NCI-H1930 (cell line): ENCODE data around the gene RETREG3.
"Not testable (repeated sequence)": the region's sequence is repeated elsewhere in the genome, so short reads cannot be mapped to it uniquely, and the experiment has no call there.

Experiments used
- DNase-seq, 2 experiments: peaks; one replicate each; lab custom pipeline; 2025; lab: John Stamatoyannopoulos, UW

Gene RETREG3

DNA sequence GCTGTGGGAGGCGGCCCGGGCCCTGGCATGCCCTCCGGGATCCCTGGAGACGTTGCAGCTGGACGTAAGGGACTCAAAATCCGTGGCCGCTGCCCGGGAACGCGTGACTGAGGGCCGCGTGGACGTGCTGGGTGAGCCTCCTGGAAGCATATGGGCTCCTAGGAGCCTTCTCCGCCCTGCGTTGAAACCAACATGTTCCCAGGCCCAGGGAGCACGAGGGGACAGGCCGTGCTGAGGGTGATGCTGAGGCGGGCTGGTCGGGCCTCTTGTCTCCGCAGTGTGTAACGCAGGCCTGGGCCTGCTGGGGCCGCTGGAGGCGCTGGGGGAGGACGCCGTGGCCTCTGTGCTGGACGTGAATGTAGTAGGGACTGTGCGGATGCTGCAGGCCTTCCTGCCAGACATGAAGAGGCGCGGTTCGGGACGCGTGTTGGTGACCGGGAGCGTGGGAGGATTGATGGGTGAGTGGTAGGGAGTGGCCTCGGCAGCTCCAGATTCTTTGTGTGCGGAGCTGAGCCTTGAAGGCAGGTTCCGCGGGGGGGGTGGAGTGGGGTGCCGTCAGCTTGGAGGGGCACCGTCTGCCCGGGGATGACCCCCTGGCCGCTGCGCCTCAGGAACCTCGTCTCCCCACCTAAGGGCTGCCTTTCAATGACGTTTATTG, 55.9 kb downstream of the RETREG3 start:
- no peak for DNase-seq

DNA sequence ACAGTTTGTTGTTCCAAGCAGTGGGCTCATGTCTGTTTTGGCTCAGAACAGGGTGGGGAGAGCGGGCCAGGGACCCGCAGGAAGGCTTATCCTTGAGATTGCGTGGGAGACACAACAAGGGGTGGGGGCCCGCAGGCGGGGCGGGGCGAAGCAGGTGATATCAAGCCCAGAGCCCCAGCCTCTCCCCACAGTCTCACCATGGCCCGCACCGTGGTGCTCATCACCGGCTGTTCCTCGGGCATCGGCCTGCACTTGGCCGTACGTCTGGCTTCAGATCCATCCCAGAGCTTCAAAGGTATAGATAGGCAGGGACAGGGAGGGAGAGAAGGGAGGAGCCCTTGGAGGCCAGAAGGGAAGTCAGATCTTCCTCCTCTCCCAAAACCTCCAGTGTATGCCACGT, 56.4 kb downstream of the RETREG3 start, which contains the start of gene HSD17B1:
Gene HSD17B1, plus strand, starts transcription at position 188 of the 400 bp plus-strand sequence. Its CDS starts 11 bp downstream, at position 199.
- DNase-seq: not testable (repeated sequence)

DNA sequence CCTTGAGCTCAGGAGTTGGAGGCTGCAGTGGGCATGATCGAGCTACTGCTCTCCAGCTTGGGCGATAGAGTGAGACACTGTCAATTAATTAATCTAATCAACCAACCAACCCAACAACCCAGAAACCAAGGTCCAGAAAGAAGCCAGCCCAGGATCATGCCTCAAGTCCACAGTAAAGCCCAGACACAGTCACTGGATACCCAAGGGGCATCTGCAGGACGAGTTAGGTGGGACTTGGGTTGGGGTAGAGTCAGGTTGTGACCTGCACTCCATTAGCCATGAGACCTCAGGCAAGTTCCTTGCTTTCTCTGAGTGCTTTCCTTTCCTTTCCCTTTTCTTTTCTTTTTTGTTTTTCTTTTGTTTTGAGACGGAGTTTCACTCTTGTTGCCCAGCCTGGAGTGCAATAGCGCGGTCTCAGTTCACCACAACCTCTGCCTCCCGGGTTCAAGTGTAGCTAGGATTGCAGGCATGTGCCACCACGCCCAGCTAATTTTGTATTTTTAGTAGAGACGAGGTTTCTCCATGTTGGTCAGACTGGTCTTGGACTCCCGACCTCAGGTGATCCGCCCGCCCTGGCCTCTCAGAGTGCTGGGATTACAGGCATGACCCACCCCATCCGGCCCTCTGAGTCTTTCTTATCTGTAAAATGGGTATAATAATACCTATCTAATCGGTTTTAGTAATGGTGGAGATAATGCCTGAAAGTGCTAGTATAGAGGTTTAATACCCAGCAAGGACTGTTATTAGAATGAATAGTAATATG, 60.0 kb downstream of the RETREG3 start:
- DNase-seq: no peak

DNA sequence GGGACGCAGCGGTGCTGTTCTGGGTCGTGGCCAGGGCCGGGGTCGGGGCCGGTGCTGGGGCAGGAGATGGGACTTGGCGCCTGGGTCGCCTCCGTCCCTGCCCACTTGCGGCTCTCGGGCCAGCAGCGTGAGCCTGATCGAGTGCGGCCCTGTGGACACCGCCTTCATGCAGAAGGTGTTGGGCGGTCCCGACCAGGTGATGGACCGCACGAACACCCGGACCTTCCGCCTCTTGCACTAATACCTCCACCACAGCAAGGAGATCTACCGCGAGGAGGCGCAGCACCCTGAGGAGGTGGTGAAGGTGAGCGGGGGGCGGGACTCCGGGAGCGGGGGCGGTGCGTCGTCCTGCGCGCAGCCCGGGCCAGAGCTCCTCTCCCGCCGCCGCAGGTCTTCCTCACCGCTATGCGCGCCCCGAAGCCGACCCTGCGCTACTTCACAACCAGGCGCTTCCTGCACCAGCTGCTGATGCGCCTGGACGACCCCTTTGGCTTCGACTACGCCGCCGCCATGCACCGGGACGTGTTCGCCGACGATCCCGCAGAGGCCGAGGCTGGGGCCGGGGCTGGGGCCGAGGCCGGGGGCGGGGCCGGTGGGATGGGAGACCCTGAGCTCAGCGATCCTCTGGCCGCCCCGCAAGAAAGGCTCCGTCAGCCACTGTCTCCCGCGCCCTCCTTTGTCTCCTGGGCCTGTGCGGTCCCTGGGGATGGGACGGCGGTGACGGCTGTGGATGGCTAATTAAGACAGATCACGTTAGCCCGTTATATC, 60.9 kb downstream of the RETREG3 start:
- peak; percentile 81 to 82 for DNase-seq

DNA sequence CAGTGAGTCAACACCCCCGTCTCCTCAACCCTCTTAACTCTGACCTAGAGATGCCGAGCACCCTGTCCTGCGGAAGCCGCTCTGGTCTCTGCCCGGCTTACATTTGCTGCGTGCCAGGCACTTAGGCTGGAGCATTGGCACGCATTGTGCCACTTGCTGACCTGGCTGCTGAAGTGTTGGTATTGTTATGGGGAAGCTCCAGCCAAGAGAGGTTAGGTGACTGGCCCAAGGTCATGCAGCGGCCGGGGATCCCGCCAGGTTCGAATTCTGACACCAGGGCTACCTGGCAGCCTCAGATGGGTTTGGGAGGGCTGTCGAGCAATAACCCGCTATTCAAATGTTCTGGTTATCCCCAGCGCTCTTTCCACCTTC, 61.5 kb downstream of the RETREG3 start:
- DNase-seq: no peak

DNA sequence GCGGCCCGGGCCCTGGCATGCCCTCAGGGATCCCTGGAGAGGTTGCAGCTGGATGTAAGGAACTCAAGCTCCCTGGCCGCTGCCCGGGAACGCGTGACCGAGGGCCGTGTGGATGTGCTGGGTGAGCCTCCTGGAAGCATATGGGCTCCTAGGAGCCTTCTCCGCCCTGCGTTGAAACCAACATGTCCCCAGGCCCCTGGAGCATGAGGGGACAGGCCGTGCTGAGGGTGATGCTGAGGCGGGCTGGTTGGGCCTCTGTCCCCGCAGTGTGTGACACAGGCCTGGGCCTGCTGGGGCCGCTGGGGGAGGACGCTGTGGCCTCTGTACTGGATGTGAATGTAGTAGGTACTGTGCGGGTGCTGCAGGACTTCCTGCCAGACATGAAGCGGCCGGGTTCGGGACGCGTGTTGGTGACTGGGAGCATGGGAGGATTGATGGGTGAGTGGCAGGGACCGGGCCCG, 62.1 kb downstream of the RETREG3 start:
- no peak for DNase-seq

DNA sequence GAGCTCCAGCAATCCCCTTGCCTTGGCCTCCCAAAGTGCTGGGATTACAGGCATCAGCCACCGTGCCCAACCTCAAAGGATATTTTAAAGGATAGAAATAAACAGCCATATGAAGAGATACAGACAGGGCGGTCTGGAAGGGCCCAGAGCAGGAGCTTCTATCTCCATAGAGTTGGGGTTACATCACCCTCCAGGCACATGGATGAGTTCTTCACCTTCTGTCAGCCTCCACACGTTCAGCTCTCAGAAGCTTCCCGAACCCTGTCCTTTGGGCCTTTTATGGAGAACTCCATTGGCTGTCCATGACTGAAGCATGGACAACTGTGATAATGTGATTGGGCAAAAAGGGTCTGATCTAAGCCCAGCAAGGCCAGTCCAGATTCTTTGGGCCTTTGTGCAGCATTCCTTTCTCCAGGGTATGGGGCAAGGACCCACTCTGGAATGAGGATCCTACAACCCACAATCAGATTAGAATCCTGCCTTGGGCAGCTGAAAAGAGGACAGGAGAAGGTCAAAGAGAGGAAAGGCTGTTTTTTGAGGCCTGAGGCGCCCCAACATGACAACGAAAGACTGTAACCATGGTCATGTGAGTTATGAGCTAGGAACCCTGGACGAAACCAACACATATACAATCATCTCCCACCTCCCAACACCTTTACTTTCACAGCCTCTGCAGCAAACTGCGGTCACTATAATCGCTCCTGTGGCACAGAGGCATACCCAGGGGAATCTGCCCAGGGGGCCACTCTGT, 63.2 kb downstream of the RETREG3 start:
- DNase-seq: not testable (repeated sequence)

DNA sequence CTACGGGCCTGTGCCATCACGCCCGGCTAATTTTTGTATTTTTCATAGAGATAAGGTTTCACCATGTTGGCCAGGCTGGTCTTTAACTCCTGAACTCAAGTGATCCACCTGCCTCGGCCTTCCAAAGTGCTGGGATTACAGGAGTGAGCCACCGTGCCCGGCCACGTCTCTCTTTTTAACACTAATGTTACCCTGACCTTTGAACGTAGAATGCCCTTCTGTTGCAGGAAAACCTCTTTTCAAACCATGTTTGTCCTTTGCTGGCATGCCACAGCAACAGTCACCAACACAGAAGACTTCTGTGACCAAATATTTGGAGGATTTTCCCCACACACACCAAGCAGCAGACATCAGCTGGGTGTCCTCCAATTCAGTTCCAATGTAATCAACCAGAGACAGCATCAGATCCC, 64.3 kb downstream of the RETREG3 start:
- DNase-seq: no peak

DNA sequence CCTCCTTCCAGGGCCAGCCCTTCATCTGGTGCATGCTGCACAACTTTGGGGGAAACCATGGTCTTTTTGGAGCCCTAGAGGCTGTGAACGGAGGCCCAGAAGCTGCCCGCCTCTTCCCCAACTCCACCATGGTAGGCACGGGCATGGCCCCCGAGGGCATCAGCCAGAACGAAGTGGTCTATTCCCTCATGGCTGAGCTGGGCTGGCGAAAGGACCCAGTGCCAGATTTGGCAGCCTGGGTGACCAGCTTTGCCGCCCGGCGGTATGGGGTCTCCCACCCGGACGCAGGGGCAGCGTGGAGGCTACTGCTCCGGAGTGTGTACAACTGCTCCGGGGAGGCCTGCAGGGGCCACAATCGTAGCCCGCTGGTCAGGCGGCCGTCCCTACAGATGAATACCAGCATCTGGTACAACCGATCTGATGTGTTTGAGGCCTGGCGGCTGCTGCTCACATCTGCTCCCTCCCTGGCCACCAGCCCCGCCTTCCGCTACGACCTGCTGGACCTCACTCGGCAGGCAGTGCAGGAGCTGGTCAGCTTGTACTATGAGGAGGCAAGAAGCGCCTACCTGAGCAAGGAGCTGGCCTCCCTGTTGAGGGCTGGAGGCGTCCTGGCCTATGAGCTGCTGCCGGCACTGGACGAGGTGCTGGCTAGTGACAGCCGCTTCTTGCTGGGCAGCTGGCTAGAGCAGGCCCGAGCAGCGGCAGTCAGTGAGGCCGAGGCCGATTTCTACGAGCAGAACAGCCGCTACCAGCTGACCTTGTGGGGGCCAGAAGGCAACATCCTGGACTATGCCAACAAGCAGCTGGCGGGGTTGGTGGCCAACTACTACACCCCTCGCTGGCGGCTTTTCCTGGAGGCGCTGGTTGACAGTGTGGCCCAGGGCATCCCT, 65.7 kb downstream of the RETREG3 start:
- no peak for DNase-seq

DNA sequence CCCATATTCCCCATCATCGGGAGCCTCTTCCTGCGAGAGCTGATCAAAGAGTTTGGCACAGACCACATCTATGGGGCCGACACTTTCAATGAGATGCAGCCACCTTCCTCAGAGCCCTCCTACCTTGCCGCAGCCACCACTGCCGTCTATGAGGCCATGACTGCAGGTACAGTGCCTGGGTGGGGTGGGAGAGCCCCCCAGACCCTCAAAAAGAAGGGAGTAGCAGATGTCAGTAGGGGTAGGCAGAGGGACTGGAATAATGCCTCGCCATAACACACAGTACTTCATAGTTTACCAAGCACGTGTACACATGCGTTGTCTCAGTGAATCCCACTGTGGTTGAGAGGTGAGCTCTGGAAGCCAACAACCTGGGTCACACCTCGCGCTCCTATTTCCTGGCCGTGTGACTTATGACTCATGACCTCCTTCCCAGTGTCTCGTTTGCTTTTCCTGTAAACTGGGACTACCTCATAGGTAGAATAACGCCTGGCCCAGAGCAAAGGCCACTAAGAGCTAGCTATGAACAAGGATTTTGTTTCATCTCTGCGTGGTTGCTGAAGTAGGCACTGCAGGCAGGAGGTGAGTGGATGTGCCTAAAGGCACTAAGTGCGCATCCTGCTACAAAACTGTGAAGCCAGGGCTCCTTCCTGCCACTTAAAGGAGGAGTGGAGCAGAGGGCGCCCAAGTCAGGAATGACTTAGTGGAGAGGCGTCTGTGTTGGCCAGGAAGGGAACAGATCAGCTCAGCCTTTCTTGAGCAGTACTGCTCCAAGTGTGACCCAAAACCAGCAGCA, 67.9 kb downstream of the RETREG3 start:
- DNase-seq: no peak

DNA sequence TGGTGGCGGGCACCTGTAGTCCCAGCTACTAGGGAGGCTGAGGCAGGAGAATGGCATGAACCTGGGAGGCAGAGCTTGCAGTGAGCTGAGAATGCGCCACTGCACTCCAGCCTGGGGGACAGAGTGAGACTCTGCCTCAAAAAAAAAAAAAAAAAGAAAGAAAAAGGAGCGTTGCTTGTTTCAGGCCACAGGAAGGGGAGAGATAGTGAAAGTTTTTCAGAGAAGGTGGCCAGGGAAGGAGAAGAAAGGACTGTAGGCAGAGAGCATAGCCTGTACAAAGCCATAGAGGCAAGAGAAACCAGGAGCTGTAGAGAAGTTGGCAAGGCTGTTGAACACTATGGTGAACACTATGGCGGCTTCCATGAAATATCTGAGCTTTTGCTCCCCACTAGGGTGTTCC, 68.6 kb downstream of the RETREG3 start:
- not testable (repeated sequence) for DNase-seq

DNA sequence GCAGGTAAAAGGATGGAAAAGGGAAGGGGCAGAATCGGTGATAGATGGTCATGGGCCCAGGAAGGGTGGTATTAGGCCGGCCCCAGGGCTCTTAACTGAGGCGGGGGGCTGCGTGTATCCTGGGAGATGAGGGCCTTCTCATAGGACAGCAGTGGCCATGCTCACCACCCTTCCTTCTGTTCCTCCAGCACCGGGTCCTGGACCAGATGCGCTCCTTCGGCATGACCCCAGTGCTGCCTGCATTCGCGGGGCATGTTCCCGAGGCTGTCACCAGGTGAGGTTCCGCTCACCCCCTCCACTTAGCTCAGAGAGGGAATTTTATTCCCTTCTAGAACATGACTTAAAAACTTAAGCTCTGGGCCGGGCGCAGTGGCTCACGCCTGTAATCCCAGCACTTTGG, 70.7 kb downstream of the RETREG3 start:
- no peak for DNase-seq

DNA sequence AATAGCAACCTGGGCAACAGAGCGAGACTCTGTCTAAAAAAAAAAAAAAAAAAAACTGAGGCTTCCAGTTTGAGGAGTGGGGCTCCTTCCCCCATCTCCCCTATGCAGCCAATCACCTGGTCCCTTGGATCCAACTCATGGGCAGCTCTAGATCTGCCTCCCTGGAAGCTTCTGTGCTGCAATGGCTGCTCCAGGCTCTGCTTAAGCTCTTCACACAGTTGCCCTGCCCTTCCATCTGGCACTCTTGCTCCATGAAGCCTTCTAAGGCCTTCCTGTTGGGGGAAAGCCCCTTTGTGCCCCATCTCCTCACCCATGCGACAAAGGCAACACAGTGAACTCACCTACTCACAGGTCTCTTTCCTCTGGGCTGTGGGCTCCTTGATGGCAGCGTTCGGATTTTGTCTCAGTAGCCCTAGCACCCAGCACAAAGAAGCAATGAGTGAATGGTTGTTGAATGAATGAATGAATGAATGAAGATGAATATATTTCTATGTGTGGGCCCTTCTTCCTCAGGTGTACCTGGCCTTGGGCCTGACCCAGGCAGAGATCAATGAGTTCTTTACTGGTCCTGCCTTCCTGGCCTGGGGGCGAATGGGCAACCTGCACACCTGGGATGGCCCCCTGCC, 71.2 kb downstream of the RETREG3 start:
- DNase-seq: no peak

DNA sequence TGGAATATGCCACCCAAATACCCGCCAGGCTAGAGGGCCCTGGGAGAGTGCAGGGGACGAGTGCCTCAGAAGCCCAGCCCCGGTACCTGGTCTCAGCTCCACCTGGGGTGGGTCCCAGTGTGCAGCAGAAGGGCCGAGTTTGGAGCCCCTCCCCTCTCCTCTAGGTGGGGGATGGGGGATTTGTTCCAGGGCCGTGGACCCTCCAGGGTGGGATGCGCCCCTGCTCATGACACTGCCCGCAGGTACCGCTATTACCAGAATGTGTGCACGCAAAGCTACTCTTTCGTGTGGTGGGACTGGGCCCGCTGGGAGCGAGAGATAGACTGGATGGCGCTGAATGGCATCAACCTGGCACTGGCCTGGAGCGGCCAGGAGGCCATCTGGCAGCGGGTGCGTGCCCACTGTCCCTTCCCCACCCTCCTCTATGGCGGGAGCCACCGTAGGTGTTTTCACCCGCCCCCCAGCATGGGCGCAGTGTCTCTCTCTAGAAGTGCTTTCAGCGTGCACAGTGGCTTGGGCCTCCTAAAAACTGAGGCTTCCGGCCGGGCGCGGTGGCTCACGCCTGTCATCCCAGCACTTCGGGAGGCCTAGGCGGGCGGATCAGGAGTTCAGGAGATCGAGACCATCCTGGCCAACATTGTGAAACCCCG, 71.9 kb downstream of the RETREG3 start:
- no peak for DNase-seq

DNA sequence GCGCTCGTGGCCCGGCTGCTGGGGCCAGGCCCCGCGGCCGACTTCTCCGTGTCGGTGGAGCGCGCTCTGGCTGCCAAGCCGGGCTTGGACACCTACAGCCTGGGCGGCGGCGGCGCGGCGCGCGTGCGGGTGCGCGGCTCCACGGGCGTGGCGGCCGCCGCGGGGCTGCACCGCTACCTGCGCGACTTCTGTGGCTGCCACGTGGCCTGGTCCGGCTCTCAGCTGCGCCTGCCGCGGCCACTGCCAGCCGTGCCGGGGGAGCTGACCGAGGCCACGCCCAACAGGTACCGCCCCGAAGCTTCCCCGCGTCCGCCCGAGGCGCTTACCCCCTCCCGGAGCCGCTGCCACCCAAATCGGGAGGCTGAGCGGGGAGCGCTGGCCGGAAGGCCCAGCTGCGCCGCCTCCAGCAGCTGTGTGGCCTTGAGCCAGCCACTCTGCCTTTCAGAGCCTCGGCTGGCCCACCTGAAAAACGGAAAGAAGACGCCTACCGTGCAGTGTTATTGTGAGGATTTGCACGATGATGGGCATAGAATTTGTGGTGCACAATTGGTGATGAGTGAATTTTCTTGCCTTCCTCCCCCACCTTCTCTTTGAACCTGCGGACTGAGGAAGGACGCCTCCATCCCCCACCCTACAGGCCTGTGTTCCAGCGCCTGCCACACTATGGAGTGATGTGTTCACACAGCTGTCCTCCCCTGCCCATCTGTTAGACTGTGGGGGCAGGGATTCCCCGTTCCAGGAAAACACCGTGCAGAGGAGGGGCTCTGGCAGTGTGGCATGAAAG, 72.6 kb downstream of the RETREG3 start:
- peak; percentile 46 to 48 for DNase-seq

DNA sequence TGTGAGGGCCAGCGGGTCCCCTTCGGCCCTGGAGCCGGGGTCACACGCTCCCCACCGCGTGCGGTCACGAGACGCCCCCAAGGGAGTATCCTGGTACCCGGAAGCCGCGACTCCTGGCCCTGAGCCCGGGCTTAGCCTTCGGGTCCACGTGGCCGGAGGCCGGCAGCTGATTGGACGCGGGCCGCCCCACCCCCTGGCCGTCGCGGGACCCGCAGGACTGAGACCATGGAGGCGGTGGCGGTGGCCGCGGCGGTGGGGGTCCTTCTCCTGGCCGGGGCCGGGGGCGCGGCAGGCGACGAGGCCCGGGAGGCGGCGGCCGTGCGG, 73.2 kb downstream of the RETREG3 start, which contains the start of gene NAGLU:
Gene NAGLU, plus strand, starts transcription at position 194 of the 324 bp plus-strand sequence. Its CDS starts 32 bp downstream, at position 226.
- DNase-seq: peak; percentile 87 to 92

DNA sequence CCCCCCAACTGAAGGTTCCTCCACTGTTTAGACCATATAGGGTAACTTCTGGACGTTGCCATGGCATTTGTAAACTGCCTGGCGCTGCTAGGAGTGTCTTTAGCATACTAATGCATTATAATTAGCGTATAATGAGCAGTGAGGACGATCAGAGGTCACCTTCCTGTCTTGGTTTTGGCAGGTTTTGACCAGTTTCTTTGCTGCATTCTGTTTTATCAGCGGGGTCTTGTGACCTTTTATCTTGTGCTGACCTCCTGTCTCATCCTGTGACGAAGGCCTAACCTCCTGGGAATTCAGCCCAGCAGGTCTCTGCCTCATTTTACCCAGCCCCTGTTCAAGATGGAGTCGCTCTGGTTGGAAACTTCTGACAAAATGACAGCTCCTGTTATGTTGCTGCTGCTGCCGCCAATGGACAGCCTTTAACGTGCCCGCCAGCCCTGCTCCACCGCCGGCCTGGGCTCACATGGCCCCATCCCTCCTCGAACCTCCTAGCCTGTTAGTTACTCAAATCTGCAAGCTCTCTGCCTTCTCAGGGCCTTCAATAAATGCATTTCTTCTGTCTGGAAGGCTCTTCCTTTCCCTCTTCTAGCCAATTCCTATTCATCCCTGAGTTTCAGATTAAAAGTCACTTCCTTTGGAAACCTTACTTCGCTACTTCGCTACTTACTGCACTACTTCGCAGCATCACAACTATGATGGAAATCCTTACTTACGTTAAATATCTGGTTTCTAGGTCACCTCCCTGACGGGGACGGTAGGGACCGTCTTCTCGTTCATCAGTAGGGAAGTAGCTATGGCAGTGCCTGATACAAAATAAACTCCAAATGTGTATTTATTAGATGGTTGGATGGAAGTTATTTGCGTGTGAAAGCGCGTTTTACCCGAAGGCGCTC, 73.8 kb downstream of the RETREG3 start:
- no peak for DNase-seq
